CD4-positive, alpha-beta T cell treated with Interleukin-6 for 4 hours (primary cell): ENCODE data around the gene IRAG1.

ENCODE experiments used
- DNase-seq: peaks from one replicate; pipeline ENCODE4 v3.0.0-alpha.2; 2020; ENCODE audit warnings: mixed read lengths

The IRAG1 gene, protein sequence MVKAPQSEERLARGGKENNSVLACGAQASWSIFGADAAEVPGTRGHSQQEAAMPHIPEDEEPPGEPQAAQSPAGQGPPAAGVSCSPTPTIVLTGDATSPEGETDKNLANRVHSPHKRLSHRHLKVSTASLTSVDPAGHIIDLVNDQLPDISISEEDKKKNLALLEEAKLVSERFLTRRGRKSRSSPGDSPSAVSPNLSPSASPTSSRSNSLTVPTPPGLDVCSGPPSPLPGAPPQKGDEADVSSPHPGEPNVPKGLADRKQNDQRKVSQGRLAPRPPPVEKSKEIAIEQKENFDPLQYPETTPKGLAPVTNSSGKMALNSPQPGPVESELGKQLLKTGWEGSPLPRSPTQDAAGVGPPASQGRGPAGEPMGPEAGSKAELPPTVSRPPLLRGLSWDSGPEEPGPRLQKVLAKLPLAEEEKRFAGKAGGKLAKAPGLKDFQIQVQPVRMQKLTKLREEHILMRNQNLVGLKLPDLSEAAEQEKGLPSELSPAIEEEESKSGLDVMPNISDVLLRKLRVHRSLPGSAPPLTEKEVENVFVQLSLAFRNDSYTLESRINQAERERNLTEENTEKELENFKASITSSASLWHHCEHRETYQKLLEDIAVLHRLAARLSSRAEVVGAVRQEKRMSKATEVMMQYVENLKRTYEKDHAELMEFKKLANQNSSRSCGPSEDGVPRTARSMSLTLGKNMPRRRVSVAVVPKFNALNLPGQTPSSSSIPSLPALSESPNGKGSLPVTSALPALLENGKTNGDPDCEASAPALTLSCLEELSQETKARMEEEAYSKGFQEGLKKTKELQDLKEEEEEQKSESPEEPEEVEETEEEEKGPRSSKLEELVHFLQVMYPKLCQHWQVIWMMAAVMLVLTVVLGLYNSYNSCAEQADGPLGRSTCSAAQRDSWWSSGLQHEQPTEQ

DNA sequence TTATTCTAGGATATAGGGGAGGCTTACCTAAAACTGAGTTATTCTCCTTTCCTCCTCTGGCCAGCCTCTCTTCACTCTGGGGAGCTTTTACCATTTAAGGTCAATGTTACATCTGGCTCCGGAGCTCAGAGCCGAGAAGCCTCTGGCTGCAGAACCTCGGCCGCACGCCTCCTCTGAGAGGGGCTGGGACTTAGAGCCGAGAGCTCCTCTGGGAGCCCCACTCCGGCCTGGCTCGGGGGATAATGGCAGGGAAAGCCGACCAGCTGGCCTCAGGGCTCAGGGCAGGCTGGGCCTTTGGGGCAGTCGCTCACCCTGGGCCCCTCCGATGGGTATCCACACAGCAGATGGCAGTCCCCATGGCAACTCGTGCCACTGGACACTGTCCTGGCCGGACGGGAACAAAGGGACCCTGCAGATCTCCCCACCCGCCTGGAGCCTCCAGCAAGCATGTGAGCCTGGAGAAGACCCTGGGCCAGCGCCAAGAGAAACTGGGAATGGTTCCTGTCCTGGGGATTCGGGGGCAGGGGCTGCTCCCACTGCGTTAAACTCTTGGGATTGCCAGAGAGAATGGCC is at the start of gene IRAG1:
IRAG1 (minus strand) TSS at position 247 of the 573 bp plus-strand sequence; CDS start at position 94, 153 bp downstream.
- DNase-seq = no peak

DNA sequence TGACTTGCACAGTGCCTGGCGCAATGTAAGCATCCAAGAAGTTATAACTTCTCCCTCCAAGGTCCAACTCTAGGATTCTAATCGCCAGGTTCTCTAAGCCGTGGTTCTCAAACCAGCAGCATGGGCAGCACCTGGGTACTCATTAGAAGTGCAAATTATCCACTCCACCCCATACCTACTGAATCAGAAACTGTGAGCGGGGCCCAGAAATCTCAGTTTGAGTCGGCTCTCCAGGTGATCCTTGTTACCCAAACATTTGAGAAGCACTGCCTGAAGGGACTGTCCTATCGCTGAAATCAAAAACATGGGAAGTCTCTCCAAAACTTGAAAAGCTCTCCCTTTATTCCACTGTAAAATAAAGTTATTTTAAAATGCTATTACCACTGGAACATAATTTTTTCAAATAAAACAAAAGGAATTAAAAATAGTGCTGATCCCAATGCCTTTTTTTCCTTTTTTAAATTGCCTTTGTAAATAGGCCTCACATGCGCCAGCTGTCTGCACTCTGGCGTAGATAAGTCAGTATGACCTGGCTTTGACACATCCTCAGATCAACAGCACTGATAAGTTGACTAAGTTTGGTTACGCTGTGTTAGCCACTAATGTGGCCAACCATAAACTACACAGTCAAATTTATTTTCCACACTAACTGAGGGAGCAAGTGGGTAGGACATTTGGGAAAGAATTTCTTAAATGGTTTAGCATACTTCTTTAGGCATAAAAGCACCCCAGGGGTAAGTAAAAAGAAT is 49.1 kb upstream of the IRAG1 start:
- peak; percentile 46 for DNase-seq

DNA sequence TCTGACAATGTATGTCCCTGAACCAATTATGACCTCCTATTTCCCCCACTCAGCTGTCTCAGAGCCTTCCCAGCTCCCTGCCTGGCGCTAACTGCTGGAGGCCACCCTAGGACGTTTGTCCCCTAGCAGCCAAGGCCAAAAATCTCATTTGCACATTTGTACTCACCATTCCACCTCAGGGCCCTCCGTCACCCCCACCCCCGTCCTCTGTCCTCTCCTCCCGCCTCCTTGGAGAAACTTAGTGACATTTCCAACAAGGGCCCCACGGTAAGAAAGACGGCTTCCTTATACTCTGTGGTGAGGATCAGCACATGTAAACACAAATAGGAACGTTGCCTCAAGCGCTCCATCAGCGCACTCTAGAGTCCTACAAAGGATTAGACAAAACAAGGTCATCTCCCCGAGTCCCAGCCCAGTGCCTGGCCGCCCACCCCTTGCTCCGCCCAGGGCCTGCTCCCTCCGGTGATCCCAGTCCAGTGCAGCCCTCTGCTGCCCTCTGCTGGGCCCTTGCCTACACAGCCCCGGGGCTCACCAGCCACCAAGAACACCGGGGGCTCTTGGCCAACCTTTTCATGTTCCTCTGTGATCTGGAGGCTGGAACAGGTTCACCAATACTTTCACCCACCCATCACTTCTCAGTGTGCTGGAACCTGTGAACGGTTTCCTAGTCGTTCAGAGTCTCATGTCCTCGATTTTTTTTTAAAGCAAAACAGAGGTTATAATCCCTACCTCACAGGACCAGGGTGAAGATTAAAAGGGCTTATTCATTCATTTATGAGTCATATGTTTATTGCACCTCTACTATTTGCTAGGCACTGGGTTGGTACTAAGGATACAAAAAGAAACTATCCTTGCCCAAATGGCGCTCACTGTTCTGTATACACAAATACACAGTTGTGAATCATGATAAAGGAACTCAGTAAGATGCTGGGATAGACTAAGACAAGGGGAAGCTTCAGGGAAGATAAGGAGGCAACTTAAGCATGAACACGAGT is 42.2 kb upstream of the IRAG1 start:
- peak; percentile 88 for DNase-seq

DNA sequence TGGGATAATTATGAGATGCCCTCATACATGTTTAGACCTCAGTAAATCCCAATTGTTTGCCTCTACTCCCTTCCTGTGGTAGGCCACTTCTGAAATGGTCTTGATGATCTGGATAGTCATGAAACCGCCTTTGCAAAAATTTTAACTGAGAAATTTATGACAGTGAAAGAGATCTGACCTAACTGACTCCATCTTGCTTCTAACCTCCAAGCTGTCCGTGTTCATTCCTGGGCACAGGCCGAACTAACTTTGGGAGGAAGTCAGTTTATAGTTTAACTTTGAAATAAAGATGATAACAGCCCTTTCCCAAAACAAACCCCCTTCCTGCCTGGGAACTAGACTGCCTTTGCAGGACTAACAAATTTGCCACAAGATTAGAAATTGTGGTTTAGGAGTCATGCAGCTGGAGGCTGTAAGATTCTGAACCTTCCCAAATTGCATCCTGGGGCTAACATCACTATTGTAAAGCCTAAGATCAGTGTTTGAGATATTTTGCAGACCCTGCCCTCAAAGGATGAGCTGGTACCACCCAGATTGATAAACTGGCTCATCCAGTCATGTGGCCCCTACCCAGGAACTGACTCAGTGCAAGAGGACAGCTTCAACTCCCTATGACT is 37.6 kb upstream of the IRAG1 start:
- DNase-seq = no peak

DNA sequence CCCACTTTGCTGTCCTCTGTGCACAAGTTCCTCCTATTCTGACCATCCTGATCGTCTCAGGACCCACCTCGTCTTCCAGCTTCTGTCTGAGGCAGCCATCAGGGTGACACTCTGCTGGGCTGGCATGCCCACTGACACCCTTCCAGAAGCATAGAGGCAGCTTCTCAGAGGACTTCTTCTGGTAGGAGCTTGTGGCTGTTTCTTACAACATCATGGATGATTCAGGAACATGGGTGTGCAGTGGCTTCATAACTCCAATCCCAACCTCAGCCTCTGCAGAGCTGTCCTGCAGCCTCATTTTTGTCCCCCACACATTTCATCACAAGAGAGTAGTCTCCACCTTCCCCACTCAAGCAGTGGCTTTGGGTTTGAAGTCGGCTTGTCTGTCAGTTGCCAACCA is 36.6 kb upstream of the IRAG1 start:
- no peak for DNase-seq

DNA sequence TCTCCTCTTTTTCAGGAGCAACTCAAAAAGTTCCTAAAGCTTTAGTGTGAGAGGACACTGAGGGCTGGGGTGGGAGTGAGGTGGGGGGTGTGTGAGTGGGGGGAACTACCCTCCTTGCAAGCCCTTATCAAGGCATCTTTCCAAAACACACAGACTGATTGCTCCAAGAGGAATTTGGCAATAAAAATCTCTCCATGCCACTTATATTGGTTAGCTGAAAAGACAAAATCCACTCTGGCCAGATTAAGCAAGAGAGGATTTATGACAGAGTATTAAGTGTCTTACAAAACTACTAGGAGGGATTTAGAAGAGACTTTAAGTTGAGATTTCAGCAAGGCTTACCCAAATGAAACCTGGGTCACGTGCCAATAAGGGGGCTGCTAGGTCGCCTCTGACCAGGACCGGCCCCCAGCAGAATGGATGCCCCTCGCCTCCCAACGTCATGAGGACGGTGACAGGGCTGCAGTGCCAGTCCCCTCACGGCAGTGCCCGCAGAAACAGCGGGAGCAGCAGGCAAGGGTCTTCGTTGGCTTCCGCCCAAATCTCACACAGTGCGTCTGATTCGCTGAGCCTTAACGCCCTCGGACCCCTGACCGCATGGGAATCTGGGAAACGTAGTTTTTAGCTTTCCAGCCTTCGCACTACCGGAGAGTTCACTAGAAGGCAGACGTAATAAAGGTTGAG is 35.4 kb upstream of the IRAG1 start:
- no peak for DNase-seq

DNA sequence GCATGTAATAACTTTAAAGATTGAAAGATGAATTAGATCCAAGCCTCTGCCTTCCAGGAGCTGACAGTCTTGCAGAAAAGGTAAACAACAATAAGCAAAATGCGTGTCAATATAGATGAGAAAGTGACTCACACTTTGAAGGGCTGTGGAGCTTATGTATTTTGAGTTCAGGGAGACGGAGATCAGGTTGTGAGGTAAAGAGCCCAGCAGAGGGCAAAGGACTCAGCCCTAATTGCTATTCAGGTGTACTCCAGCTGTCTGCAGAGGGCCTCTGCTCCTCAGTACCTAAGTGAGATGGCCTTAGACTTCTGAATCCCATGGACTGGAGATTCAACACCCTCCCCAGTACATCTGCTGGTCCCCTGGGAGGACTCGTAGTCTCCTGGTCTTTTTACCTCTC is 34.6 kb upstream of the IRAG1 start:
- DNase-seq = no peak

DNA sequence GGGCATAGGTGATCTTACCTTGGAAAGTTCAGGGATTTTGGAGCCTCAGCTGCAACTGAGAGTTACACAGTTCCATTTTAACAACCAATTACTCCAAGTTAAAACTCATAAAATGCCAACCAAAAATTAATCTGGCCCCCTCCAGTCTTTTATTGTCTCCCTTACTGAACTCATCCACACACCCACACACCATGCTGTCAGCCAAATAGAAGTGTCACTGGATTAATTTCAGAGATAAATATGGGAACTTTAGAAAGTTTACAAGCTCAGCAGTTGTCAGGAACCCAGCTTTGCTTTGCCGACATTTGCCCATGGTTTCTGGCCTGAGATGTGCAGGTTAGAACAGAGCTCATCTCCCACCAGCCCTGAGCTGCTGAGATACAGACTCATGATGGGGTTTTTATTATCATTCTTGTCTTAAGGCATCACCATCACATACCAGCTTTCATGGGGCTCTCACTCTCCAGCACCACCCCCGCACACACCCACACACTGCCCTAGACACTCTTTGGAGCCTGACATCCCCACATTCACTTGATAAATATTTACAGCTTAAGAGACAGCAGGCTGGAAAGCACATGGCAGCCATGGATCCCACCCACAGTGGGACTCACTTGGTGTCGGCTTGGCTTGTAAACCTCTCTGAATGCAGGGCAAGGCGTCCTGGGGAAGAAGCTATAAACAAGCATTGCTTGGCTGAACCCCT is 33.7 kb upstream of the IRAG1 start:
- no peak for DNase-seq

DNA sequence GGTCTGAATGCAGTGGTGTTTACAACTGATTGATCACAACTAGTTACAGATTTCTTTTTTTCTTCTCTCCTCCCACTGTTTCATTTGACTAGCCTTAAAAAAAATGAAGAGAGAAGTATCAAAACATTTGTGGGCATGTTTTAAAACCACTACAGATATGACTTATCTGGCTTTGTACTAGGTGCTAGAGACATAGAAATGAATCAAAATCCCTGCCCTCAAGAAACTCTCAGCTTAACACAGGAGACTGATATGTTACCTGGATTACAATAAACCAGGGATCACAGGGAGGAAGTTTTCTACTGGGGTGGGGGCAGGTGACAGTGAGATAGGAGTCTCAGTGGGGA is 32.3 kb upstream of the IRAG1 start:
- DNase-seq = no peak

DNA sequence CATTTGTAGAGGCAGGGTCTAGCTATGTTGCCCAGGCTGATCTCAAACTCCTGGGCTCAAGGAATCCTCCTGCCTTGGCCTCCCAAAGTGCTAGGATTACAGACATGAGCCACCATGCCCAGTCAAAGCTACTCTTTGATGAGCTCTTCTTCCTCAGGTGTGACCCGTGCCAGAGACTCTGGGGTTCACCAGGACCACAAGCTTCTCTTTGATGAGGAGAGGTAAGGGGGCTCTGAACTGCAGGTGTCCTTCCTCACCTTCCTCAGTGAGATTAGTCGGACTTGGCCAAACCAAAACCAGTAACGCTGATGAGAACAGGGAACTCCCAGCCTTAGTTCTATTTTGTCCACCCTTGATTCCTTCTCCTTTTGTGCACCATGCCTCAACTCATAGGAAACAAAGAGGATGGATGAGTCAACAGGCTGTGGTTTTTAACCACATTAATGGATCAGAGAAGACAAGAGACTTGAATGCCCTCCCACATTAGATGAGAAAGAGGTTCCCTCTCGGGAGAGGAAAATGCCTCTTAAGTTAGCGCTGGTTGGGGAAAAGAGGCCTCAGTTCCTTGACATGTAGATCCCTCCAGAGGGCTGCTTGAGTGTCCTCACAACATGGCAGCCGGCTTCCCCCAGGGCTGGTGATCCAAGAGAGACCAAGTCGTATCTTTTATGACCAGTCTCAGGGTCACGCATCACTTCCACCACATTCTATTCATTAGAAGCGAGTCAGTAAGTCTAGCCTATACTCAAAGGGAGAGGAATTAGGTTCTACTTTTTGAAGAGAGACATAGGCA is 31.8 kb upstream of the IRAG1 start:
- DNase-seq = no peak

DNA sequence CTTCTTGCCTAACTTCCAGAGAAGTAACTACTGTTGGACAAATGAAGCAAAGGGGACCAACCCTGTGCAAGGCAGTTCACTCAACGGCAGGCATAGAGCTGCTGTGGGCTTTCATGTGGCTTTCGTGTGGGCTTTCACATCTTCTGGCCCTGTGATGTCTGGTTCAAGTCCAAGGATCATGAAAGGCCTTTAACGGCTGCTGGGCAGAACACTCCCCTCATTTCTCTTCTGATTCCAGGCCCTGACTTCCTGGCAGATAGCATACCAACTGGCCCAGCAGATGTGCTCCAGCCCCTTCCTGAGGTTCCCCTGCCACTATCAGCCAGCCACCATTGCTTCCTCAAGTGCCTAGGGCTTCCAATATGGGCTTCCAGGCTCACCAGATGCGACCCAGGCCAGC is 28.8 kb upstream of the IRAG1 start:
- DNase-seq = no peak

DNA sequence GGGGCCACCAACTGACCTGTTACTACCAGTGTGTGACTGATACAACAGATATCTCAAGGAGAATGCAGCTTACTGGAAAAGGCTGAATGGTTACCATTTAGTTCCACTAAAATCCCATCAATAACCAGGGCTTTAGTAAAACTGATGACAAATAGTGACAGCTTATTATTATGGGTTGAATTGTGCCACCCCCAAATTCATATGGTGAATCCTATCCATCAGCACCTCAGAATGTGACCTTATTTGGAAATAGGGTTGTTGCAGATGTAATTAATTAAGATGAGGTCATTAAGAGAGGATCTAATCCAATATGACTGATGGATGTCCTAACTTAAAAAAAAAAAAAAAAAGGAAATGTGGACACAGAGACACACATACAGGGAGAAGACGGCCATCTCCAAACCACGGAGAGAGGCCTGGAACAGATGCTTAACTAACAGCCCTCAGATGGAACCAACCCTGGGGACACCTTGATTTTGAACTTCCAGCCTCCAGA is 27.4 kb upstream of the IRAG1 start:
- DNase-seq = no peak

DNA sequence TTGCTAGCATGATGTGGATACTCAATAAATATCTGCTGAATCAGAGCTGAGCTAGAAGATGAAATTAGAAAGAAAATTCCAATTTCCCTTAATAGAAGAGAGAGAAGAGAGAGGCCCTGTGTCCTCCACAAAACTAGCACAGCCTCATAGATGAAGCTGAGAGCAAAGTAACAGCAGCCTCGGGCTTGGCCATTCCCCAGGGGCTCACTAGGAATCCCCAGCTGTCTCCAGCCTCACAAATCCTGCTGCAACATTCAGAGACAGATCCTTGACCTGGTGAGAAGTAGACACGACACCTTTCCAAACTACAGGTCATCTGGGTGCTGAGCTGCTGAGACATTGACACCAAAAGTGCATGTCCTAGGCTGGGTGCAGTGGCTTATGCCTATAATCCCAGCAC is 26.1 kb upstream of the IRAG1 start:
- no peak for DNase-seq

DNA sequence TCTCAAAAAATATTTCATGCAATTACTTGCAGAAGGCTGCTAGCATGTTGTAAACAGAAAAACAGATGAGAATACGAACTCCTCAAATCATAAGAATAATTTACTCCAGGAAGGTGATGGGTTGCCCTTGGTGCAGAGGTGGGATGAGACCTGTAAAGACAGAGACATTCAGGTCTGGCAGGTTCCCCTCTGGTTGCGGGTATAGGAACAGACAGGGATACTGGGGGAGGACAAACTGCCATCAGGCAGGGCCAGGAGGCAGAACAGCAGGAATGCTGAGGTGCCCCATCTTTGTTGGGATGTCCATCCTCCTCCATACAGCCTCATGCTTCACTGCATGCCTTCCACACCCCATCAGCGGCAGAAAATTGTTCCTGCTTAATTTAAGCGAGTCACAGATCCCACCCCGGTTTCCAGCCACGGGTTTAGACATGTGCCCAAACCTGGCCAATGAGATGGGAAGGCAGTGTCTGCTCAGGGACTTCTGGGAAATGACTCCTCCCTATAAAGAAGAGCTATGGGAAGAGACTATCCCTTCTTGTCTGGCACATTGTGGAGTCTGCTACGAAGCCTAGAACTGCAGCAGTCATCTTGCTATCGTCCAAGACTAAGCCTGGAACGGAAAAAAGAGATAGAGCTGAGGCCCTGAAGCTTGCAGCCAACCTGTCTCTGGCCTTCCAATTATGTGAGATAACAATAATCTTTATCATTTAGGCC is 23.1 kb upstream of the IRAG1 start:
- no peak for DNase-seq

DNA sequence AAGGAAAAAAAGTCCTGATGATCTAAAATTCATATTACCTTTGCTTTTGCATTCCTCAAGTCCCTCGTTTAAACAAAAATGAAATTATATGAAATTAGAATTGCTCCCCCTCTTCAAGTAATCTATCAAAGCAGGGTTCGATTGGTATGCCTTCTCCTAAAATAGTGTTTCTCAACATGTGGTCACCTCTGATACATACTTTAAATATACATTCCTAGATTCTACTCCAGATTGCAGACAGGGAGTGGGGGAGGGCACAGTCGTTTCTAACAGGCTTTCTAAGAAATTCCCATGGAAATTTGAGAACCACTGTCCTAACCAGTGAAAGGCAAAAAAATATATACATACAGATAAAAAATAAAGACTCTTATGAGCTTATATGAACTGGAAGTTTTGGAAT is 22.6 kb upstream of the IRAG1 start:
- no peak for DNase-seq

DNA sequence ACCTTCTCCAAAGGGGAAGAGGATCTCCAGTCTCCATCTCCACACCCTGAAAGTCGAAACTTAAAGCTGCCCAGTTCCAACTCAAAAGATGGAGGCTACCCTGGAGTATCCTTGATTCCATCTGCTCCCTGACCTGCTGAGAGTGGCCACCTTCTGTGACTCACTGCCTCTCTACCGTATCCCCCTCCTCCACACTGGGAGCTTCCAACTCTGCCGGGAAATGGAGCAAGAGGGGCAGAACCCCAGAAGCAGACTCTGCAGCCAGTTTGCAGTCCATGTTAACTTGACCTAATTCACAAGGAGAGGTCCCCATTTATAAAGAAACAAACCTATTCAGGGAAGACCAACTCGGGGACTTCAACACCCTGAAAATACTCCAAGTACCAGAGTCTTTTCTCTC is 22.0 kb upstream of the IRAG1 start:
- no peak for DNase-seq

DNA sequence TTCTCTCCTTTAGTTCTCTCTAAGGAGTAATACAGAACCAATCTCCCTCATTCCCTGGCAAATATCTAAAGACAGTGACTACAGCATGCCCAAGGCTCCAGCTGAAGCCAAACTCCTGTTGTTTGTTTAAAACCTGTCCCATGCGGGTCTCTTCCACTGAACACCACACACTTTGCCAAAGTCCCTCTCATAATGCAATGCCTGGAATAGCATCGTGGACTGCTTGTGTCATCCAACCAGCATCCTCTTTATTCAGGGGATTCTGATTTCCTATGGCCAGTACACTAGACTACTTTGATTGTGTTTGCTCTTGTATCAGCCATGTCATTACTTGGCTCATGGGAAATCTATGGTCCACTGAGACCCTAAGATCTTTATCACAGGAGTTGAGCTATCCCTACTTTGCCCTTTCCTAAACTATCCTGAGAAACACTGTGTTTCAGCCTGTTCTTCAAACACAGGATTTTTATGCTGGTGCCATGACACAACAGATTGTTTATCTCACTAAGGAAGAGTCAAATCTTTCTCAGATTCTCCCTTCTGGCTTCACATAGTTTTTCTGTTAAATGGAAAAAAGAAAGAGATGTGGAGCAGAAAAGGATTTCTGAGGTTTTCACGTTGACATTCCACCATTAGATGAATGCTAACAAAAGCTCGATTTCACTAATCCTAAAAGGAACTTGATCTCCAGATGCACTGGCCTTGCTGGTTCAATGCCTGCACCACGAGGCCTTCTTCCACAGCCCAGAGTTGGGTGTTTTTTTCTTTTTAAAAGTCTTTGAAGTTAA is 15.9 kb upstream of the IRAG1 start:
- no peak for DNase-seq
